PC-9 (cell line): ENCODE results near the gene SEMA3B. TPM values are rescaled to one million over a fixed set of nuclear protein-coding genes. Genes with fewer than 3 reads are reported as not detected.

Experiments used
- BruUV-seq: library from RNA; stranded (reverse); fragments of 400-500 nt; replicated peaks from 2 replicates; lab custom pipeline; 2021; lab: Mats Ljungman, UMichigan
- CTCF ChIA-PET: fragments of 300-600 bp; sonication (Branson Sonifier 250); formaldehyde crosslinking; loops from one replicate; lab custom pipeline; 2022; ENCODE audit warnings: antibody characterized with exemption; lab: Charles Lee
- POLR2A ChIA-PET: fragments of 300-600 bp; sonication (Branson Sonifier 250); formaldehyde crosslinking; loops from one replicate; lab custom pipeline; 2022; ENCODE audit warnings: antibody characterized with exemption; ENCODE audit not compliant: unreplicated experiment; lab: Charles Lee
- DNase-seq, 2 experiments: peaks; one replicate each; pipeline versions ENCODE4 v3.0.0 to v3.0.0-alpha.2; 2015 to 2022; ENCODE audit warnings: mixed read lengths in 1 of 2
- H2AFZ ChIP-seq: fragments of 200-600 bp; sonication (generic); 2 replicates; pipeline ENCODE4 v1.8.1; 2017; ENCODE audit warnings: antibody characterized with exemption
- H3F3A ChIP-seq: fragments of 200-600 bp; sonication (generic); 2 replicates; pipeline ENCODE4 v1.8.1; 2017; ENCODE audit warnings: antibody characterized with exemption, mild to moderate bottlenecking, low read depth; ENCODE audit not compliant: insufficient read depth
- H3K27ac ChIP-seq: fragments of 200-600 bp; sonication (generic); 2 replicates; pipeline ENCODE4 v1.6.1; 2016; ENCODE audit warnings: mixed run types
- H3K27me3 ChIP-seq: fragments of 200-600 bp; sonication (generic); 2 replicates; pipeline ENCODE4 v1.6.1; 2016; ENCODE audit warnings: low read depth, mixed run types; ENCODE audit not compliant: insufficient read depth
- H3K36me3 ChIP-seq: fragments of 200-600 bp; sonication (generic); 2 replicates; pipeline ENCODE4 v1.6.1; 2016; ENCODE audit warnings: low read depth, mixed run types
- H3K4me1 ChIP-seq: fragments of 200-600 bp; sonication (generic); replicated peaks from 2 replicates; pipeline ENCODE4 v1.6.1; 2016; ENCODE audit warnings: mixed run types; ENCODE audit not compliant: insufficient read depth
- H3K4me2 ChIP-seq: fragments of 200-600 bp; sonication (generic); 2 replicates; pipeline ENCODE4 v1.6.1; 2017; ENCODE audit warnings: mixed run types
- H3K4me3 ChIP-seq: fragments of 200-600 bp; sonication (generic); 2 replicates; pipeline ENCODE4 v1.6.1; 2016; ENCODE audit warnings: mixed run types
- H3K79me2 ChIP-seq: fragments of 200-600 bp; sonication (generic); 2 replicates; pipeline ENCODE4 v1.6.1; 2017; ENCODE audit warnings: low read depth, mixed run types
- H3K9me2 ChIP-seq: fragments of 200-600 bp; sonication (generic); 2 replicates; pipeline ENCODE4 v1.8.1; 2017; ENCODE audit warnings: mild to moderate bottlenecking; ENCODE audit not compliant: insufficient read depth
- H3K9me3 ChIP-seq: fragments of 200-600 bp; sonication (generic); 2 replicates; pipeline ENCODE4 v1.8.1; 2016; ENCODE audit warnings: low read depth; ENCODE audit not compliant: insufficient read depth
- H4K20me1 ChIP-seq: fragments of 200-600 bp; sonication (generic); 2 replicates; pipeline ENCODE4 v1.8.1; 2017; ENCODE audit not compliant: insufficient read depth
- CTCF ChIP-seq: fragments of 200-600 bp; sonication (generic); conservative IDR thresholded peaks from 2 replicates; pipeline ENCODE4 v1.6.1; 2017; ENCODE audit warnings: mixed run types, antibody characterized with exemption, mild to moderate bottlenecking, moderate library complexity
- EZH2 ChIP-seq: fragments of 200-600 bp; sonication (generic); IDR thresholded peaks from 2 replicates; pipeline ENCODE4 v1.8.0; 2017; ENCODE audit warnings: antibody characterized with exemption, low read depth
- intact Hi-C: fragments of 100-400 bp; cut with micrococcal nuclease; formaldehyde crosslinking; loops from one replicate; pipeline ENCODE4 v1.10.0; 2022; ENCODE audit not compliant: unreplicated experiment
- total RNA-seq: library from RNA; stranded (reverse); gene quantifications from 2 replicates; pipeline ENCODE4 v1.2.3, GENCODE V29; 2021

Gene SEMA3B
- total RNA-seq, 1 experiment from 2014 or later, result 52.4 TPM

- Histone ChIP-seq H4K20me1 (no peaks in the 10 kb centered on the region), H3K27me3 (no peaks in the 10 kb centered on the region), H3K4me2 (peak overlapping the region; percentile 59), H3K4me3 (no peak overlapping the region), H3K9me2 (no peaks in the 10 kb centered on the region), H3K36me3 (no peaks in the 10 kb centered on the region), H3K9me3 (no peaks in the 10 kb centered on the region), H3K4me1 (peaks cover 52% of the 10 kb centered on the region), H3K79me2 (no peaks in the 10 kb centered on the region; the same call in 1 of the 2 replicates), H3F3A (peaks cover 34% of the 10 kb centered on the region), H3K27ac (peak overlapping the region; percentile 86), H2AFZ (no peak overlapping the region)
- ChIA-PET CTCF (interaction anchor here (0.6 to 1.2 kb wide), 7 partner anchors 10 to 101 kb away, joined by 3 to 10 read pairs (median 7); no protein-coding TSS in a partner anchor), POLR2A (interaction anchor here (0.5 to 1.2 kb wide), 8 partner anchors 17 to 347 kb away, joined by 3 to 18 read pairs (median 6); partner anchors contain the start of genes CISH, HYAL3, IFRD2 and NAA80)
- TF ChIP-seq CTCF, result no peak
- TF ChIP-seq EZH2, result no peak
- intact Hi-C loops, result loop anchor here (2.0 to 5.0 kb wide), 6 partner anchors 28 to 340 kb away; partner anchors contain the start of genes GNAI2, HYAL3 and NAA80
- BruUV-seq, result no TSS peak
- peak in 1 of 2 experiments; percentile 85 for DNase-seq
Observed at GRCh38 chr3:50264964-50265485, 3.9 kb upstream of the SEMA3B start.

GRCh38 chr3:50265571-50265970 lies 3.4 kb upstream of the SEMA3B start:
- no TSS peak for BruUV-seq
- no peak for DNase-seq
- peaks cover 5% of the 10 kb centered on the region; the same call in 1 of the 2 replicates for H3K79me2 ChIP-seq
- H3K9me2 ChIP-seq, result no peaks in the 10 kb centered on the region
- no peaks in the 10 kb centered on the region for H3K9me3 ChIP-seq
- H3K36me3 ChIP-seq, result no peaks in the 10 kb centered on the region
- ChIA-PET POLR2A (no interaction called here), CTCF (interaction anchor here (0.5 kb wide), 1 partner anchor 32 kb away, joined by 4 read pairs; no protein-coding TSS in a partner anchor)
- H3K4me2 ChIP-seq, result peak overlapping the region; percentile 59
- peak overlapping the region; percentile 86 for H3K27ac ChIP-seq
- no peak overlapping the region for H3K4me3 ChIP-seq
- TF ChIP-seq EZH2 (no peak), CTCF (no peak)
- H3K4me1 ChIP-seq, result peaks cover 57% of the 10 kb centered on the region
- intact Hi-C loops, result loop anchor here (2.0 to 5.0 kb wide), 5 partner anchors 29 to 339 kb away; partner anchors contain the start of genes GNAI2, HYAL3 and NAA80
- H3F3A ChIP-seq, result peaks cover 34% of the 10 kb centered on the region
- H3K27me3 ChIP-seq, result no peaks in the 10 kb centered on the region
- no peaks in the 10 kb centered on the region for H4K20me1 ChIP-seq
- no peak overlapping the region for H2AFZ ChIP-seq

GRCh38 chr3:50266017-50266416 lies 2.9 kb upstream of the SEMA3B start:
- no peak overlapping the region for H2AFZ ChIP-seq
- no TSS peak for BruUV-seq

More at GRCh38 chr3:50266017-50266416, 2.9 kb upstream of the SEMA3B start:
- Histone ChIP-seq H3K4me3 (no peak overlapping the region), H4K20me1 (no peaks in the 10 kb centered on the region), H3K27ac (peak overlapping the region; percentile 86), H3K9me3 (no peaks in the 10 kb centered on the region), H3K9me2 (no peaks in the 10 kb centered on the region), H3K27me3 (no peaks in the 10 kb centered on the region), H3K79me2 (peaks cover 10% of the 10 kb centered on the region), H3K36me3 (no peaks in the 10 kb centered on the region), H3K4me1 (peaks cover 62% of the 10 kb centered on the region), H3K4me2 (peak overlapping the region; percentile 59), H3F3A (peaks cover 34% of the 10 kb centered on the region)
- ChIA-PET CTCF (interaction anchor here (0.5 kb wide), 1 partner anchor 32 kb away, joined by 4 read pairs; no protein-coding TSS in a partner anchor), POLR2A (no interaction called here)
- no peak for TF ChIP-seq EZH2
- no peak for TF ChIP-seq CTCF
- DNase-seq, result no peak
- intact Hi-C loops, result loop anchor here (5.0 kb wide), 1 partner anchor 71 kb away; no protein-coding TSS in a partner anchor
